PC-3 (cell line): ENCODE results near the gene USP12. TPM values are rescaled to one million over a fixed set of nuclear protein-coding genes. Genes with fewer than 3 reads are reported as not detected.

Source experiments
- ATAC-seq: fragments of 200-7000 bp; cut with Tn5 transposase; 2 replicates; pipeline ENCODE4 v1.9.1; 2020; ENCODE audit warnings: mild to moderate bottlenecking, moderate library complexity
- BruUV-seq: library from RNA; stranded (reverse); fragments of 400-500 nt; replicated peaks from 2 replicates; lab custom pipeline; 2021; lab: Mats Ljungman, UMichigan
- CTCF ChIA-PET: fragments of 300-600 bp; sonication (Branson Sonifier 250); formaldehyde crosslinking; loops from one replicate; lab custom pipeline; 2022; ENCODE audit warnings: antibody characterized with exemption; lab: Charles Lee
- POLR2A ChIA-PET: fragments of 300-600 bp; sonication (Branson Sonifier 250); formaldehyde crosslinking; loops from one replicate; lab custom pipeline; 2022; ENCODE audit warnings: antibody characterized with exemption; ENCODE audit not compliant: unreplicated experiment; lab: Charles Lee
- DNase-seq: peaks from one replicate; pipeline ENCODE4 v3.0.0-alpha.2; 2015
- H2AFZ ChIP-seq: fragments of 300-600 bp; sonication (generic); 2 replicates; pipeline ENCODE4 v1.6.0; 2016; ENCODE audit warnings: antibody characterized with exemption, low read length
- H3F3A ChIP-seq: fragments of 300-600 bp; sonication (generic); one replicate; pipeline ENCODE4 v1.6.0; 2017; ENCODE audit warnings: antibody characterized with exemption, low read length, control low read depth, mild to moderate bottlenecking; ENCODE audit not compliant: unreplicated experiment
- H3K27ac ChIP-seq: fragments of 300-600 bp; sonication (generic); 2 replicates; pipeline ENCODE4 v1.5.1; 2016; ENCODE audit warnings: mild to moderate bottlenecking, low read length
- H3K27me3 ChIP-seq: fragments of 300-600 bp; sonication (generic); 2 replicates; pipeline ENCODE4 v1.6.1; 2016; ENCODE audit warnings: low read length, mixed read lengths
- H3K36me3 ChIP-seq: fragments of 300-600 bp; sonication (generic); 2 replicates; pipeline ENCODE4 v1.6.1; 2016; ENCODE audit warnings: low read depth, mixed run types, low read length, mixed read lengths
- H3K4me1 ChIP-seq: fragments of 300-600 bp; sonication (generic); 2 replicates; pipeline ENCODE4 v1.5.1; 2016; ENCODE audit warnings: low read length; ENCODE audit not compliant: insufficient read depth
- H3K4me2 ChIP-seq: fragments of 300-600 bp; sonication (generic); 2 replicates; pipeline ENCODE4 v1.6.0; 2016; ENCODE audit warnings: low read length
- H3K4me3 ChIP-seq: fragments of 300-600 bp; sonication (generic); 2 replicates; pipeline ENCODE4 v1.5.1; 2016; ENCODE audit warnings: mild to moderate bottlenecking, low read length, mixed read lengths
- H3K79me2 ChIP-seq: fragments of 300-600 bp; sonication (generic); 2 replicates; pipeline ENCODE4 v1.6.1; 2017; ENCODE audit warnings: low read length, mixed read lengths
- H3K9ac ChIP-seq: fragments of 300-600 bp; sonication (generic); 2 replicates; pipeline ENCODE4 v1.6.0; 2016; ENCODE audit warnings: mild to moderate bottlenecking, low read length
- H3K9me2 ChIP-seq: fragments of 300-600 bp; sonication (generic); replicated peaks from 2 replicates; pipeline ENCODE4 v1.6.1; 2016; ENCODE audit warnings: mixed run types, low read length, mixed read lengths
- H3K9me3 ChIP-seq: fragments of 300-600 bp; sonication (generic); 2 replicates; pipeline ENCODE4 v1.6.1; 2016; ENCODE audit warnings: low read length, mixed read lengths
- H4K20me1 ChIP-seq: fragments of 300-600 bp; sonication (generic); 2 replicates; pipeline ENCODE4 v1.6.1; 2016; ENCODE audit warnings: low read length, mixed read lengths
- EZH2 ChIP-seq: fragments of 300-600 bp; sonication (generic); IDR thresholded peaks from one replicate; pipeline ENCODE4 v1.6.1; 2017; ENCODE audit warnings: antibody characterized with exemption, mild to moderate bottlenecking, low read length; ENCODE audit not compliant: unreplicated experiment
- EZH2phosphoT487 ChIP-seq: fragments of 300-600 bp; sonication (generic); IDR thresholded peaks from 2 replicates; pipeline ENCODE4 v1.6.1; 2018; ENCODE audit warnings: mild to moderate bottlenecking, antibody characterized with exemption, low read length, borderline replicate concordance
- intact Hi-C: fragments of 100-400 bp; cut with micrococcal nuclease; formaldehyde crosslinking; loops from 2 replicates; pipeline ENCODE4 v1.9.0; 2023
- total RNA-seq: library from RNA; depleted of rRNA; stranded (reverse); fragments of >200 nt; gene quantifications from 2 replicates; pipeline ENCODE4 v1.2.3, GENCODE V29; 2014
- TF ChIP-seq, protein P1 (sequence below): fragments of 300-600 bp; sonication (generic); conservative IDR thresholded peaks from 2 replicates; pipeline ENCODE4 v1.5.1; 2017; ENCODE audit warnings: antibody characterized with exemption, low read depth, mild to moderate bottlenecking, low read length

Gene USP12
- total RNA-seq, 1 experiment from 2014 or later: 24.2 TPM

DNA sequence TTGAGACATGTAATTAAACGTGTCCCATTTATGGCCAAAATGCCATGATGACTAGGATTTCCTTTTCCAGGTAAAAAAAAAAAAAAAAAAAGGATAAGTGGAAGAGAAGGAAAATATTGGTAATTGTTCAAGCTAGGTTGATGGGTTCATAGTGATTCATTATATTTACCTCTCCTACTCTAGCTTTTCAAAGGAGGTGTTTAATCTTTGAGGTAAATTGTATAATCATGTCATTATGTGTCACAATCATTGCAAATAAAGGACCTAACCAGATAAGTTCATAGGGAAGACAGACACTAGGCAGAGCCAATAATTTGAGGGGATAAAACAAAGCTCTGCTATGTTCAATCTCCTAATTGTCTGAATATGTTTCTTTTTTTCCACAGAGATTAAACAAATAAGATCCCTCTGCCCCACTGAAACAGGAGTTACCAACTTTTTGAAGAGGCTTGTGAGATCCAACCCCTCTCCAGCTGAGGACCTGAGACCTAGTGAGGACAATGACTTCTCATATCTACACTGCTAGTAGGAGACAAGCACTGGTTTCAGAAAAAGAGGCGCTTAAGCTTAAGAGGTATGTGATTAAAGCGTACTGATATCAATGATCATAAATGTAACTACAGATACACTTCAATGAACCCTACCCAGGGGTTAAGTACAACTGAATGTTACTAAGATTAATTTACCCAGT lies 61.4 kb downstream of the USP12 start:
- no peaks in the 10 kb centered on the region for H3K9me2 ChIP-seq
- H3K4me2 ChIP-seq: no peak overlapping the region; the same call in 1 of the 2 replicates
- no peaks in the 10 kb centered on the region for H3K9me3 ChIP-seq
- no peak overlapping the region for H3K4me3 ChIP-seq
- DNase-seq (peak; percentile 64), ATAC-seq (peak; percentile 74)
- peak overlapping the region; percentile 45 for H3K27ac ChIP-seq
- H3K36me3 ChIP-seq: peaks cover 7% of the 10 kb centered on the region; the same call in 1 of the 2 replicates
- peaks cover 29% of the 10 kb centered on the region; the same call in 1 of the 2 replicates for H3K79me2 ChIP-seq
- no peak overlapping the region for H3K9ac ChIP-seq
- no TSS peak for BruUV-seq
- H3F3A ChIP-seq: no peaks in the 10 kb centered on the region
- TF ChIP-seq, protein P1, sequence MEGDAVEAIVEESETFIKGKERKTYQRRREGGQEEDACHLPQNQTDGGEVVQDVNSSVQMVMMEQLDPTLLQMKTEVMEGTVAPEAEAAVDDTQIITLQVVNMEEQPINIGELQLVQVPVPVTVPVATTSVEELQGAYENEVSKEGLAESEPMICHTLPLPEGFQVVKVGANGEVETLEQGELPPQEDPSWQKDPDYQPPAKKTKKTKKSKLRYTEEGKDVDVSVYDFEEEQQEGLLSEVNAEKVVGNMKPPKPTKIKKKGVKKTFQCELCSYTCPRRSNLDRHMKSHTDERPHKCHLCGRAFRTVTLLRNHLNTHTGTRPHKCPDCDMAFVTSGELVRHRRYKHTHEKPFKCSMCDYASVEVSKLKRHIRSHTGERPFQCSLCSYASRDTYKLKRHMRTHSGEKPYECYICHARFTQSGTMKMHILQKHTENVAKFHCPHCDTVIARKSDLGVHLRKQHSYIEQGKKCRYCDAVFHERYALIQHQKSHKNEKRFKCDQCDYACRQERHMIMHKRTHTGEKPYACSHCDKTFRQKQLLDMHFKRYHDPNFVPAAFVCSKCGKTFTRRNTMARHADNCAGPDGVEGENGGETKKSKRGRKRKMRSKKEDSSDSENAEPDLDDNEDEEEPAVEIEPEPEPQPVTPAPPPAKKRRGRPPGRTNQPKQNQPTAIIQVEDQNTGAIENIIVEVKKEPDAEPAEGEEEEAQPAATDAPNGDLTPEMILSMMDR: no peak
- TF ChIP-seq EZH2phosphoT487 (no peak), EZH2 (no peak)
- H3K4me1 ChIP-seq: peaks cover 10% of the 10 kb centered on the region
- no peaks in the 10 kb centered on the region for H4K20me1 ChIP-seq
- POLR2A ChIA-PET: interaction anchor here (0.6 kb wide), 1 partner anchor 43 kb away, joined by 13 read pairs; no protein-coding TSS in a partner anchor
- no peak overlapping the region for H2AFZ ChIP-seq
- CTCF ChIA-PET: interaction anchor here (0.6 kb wide), 1 partner anchor 9 kb away, joined by 6 read pairs; no protein-coding TSS in a partner anchor
- H3K27me3 ChIP-seq: no peaks in the 10 kb centered on the region
- intact Hi-C loops: no loop called here

DNA sequence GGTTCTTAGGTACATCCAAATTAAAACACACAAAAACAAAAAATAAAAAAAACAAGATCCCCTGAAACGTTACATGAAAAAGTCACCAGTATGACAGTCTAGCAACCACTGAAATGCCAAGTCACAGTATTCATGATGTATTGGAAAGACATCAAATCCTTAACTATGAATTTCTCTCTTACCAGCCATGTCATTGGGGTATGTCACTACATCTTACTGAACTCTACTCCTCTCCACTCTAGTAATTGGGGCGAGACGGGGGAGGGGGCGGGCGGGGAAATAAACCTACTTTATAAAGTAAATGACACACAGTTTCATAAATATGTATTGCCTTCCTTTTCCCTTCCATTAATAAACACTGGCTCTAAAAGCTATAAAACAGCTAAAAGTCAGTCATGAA lies 65.5 kb downstream of the USP12 start:
- Histone ChIP-seq H3K27ac (no peak overlapping the region), H3K9ac (no peak overlapping the region), H2AFZ (no peak overlapping the region), H3F3A (no peaks in the 10 kb centered on the region), H3K4me3 (no peak overlapping the region), H3K4me2 (no peak overlapping the region), H3K79me2 (peaks cover 17% of the 10 kb centered on the region; the same call in 1 of the 2 replicates), H4K20me1 (no peaks in the 10 kb centered on the region), H3K36me3 (peaks cover 19% of the 10 kb centered on the region), H3K9me2 (no peaks in the 10 kb centered on the region), H3K4me1 (peaks cover 10% of the 10 kb centered on the region), H3K27me3 (no peaks in the 10 kb centered on the region), H3K9me3 (no peaks in the 10 kb centered on the region)
- ATAC-seq (no peak), DNase-seq (no peak)
- TF ChIP-seq EZH2phosphoT487 (no peak), EZH2 (no peak)
- TF ChIP-seq, protein P1: no peak
- intact Hi-C loops: no loop called here
- ChIA-PET POLR2A (no interaction called here), CTCF (no interaction called here)
- no TSS peak for BruUV-seq

DNA sequence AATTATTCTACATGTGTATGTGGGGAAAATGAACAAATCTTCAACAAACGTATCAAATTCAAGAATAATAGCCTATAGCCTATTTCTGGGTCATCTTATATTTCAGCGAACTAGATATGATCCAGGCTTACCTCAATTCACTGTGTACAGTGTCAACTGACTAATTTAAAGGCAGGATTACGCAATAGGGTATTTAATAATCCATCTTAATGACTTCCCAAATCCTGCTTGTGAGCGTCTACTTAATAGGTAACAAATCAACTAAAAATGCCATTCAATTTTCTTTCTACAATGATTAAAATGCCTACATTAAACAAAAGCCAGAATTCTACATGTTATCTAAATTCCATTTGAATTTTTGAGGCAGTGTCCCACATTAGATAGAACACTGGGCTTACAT lies 67.0 kb downstream of the USP12 start:
- no peaks in the 10 kb centered on the region for H3K27me3 ChIP-seq
- H4K20me1 ChIP-seq: no peaks in the 10 kb centered on the region
- no peaks in the 10 kb centered on the region for H3K9me2 ChIP-seq
- no peaks in the 10 kb centered on the region for H3K9me3 ChIP-seq
- no peak overlapping the region for H3K27ac ChIP-seq
- H3K4me2 ChIP-seq: no peak overlapping the region
- H3K4me3 ChIP-seq: no peak overlapping the region
- TF ChIP-seq EZH2 (no peak), EZH2phosphoT487 (no peak)
- TF ChIP-seq, protein P1: no peak
- intact Hi-C loops: no loop called here
- BruUV-seq: TSS peak; percentile 8
- H3F3A ChIP-seq: no peaks in the 10 kb centered on the region
- CTCF ChIA-PET: no interaction called here
- H3K36me3 ChIP-seq: peaks cover 19% of the 10 kb centered on the region
- POLR2A ChIA-PET: no interaction called here
- H3K9ac ChIP-seq: no peak overlapping the region
- ATAC-seq (no peak), DNase-seq (no peak)
- peaks cover 17% of the 10 kb centered on the region; the same call in 1 of the 2 replicates for H3K79me2 ChIP-seq
- H2AFZ ChIP-seq: no peak overlapping the region
- H3K4me1 ChIP-seq: no peaks in the 10 kb centered on the region; the same call in 1 of the 2 replicates
